ENCODE results near the gene GATAD2B. TPM values are rescaled to one million over a fixed set of nuclear protein-coding genes. Genes with fewer than 3 reads are reported as not detected.
A peak's percentile ranks its signal among the peaks of the same experiment; 100 is the strongest.

Gene GATAD2B
- 16.1 TPM for polyA plus RNA-seq (2012; ENCODE audit: missing spikeins)

- peak; percentile 76; the same call in 1 of the 2 replicates for TF ChIP-seq POLR2A (IDR thresholded peaks at IDR 0.05; ENCODE audit: low read depth, low read length)
- TF ChIP-seq TAF1 (IDR thresholded peaks at IDR 0.05; ENCODE audit: borderline replicate concordance, low read depth, low read length) = peak; percentile 48; the same call in 1 of the 2 replicates
- peak; percentile 64; the same call in 1 of the 2 replicates for TF ChIP-seq POLR2AphosphoS5 (IDR thresholded peaks at IDR 0.05; ENCODE audit: low read depth, low read length)
- FAIRE-seq = peak; percentile 86
- DNase-seq (ENCODE audit: insufficient read length) = peak; percentile 91
These were observed at the start of gene GATAD2B for GRCh38 chr1:153922972-153923925. TSS of gene GATAD2B (minus strand) at chr1:153922972. CDS start at chr1:153828347, 94,625 bp downstream.

DNA sequence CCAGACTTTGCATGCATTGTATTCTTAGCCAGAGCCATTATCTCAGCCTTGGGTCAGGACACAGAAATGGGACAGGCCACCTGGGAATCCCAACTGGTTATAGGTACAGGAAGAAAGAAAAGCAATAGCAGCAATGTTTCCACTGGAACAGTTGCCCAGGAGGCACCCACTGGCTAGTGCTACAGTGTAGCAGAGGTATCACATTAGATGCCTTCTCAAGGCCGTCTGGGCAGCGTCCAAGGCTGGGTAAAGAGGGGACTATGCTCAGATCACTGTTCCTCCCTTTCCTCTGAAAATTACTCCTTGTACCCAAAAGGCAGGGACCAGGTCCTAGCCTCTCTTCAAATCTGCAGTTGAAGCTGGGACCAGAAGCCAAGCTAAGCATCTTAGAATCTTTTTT, 47.6 kb upstream of the GATAD2B start:
- FAIRE-seq (no peak), DNase-seq (ENCODE audit: insufficient read length) (no peak)
- TF ChIP-seq POLR2AphosphoS5 (IDR thresholded peaks at IDR 0.05; ENCODE audit: low read depth, low read length) (no peak), TAF1 (IDR thresholded peaks at IDR 0.05; ENCODE audit: borderline replicate concordance, low read depth, low read length) (no peak), POLR2A (IDR thresholded peaks at IDR 0.05; ENCODE audit: low read depth, low read length) (no peak)

DNA sequence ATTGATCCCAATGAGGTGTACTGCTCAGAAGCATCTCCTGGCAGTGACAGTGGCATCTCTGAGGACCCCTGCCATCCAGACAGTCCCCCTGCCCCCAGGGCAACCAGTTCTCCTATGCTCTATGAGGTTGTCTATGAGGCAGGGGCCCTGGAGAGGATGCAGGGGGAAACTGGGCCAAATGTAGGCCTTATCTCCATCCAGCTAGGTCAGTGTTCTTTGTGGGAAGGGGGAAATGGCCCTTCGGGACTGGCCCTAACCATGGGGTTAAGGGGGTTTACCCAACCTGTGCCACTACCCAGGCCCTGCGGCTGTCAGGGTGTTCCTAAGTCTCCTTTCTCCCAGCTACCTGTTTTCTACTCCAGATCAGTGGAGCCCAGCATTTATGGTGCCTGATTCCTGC, 46.2 kb upstream of the GATAD2B start:
- DNase-seq (ENCODE audit: insufficient read length) (no peak), FAIRE-seq (no peak)
- TF ChIP-seq TAF1 (IDR thresholded peaks at IDR 0.05; ENCODE audit: borderline replicate concordance, low read depth, low read length) (no peak), POLR2A (IDR thresholded peaks at IDR 0.05; ENCODE audit: low read depth, low read length) (no peak), POLR2AphosphoS5 (IDR thresholded peaks at IDR 0.05; ENCODE audit: low read depth, low read length) (no peak)

DNA sequence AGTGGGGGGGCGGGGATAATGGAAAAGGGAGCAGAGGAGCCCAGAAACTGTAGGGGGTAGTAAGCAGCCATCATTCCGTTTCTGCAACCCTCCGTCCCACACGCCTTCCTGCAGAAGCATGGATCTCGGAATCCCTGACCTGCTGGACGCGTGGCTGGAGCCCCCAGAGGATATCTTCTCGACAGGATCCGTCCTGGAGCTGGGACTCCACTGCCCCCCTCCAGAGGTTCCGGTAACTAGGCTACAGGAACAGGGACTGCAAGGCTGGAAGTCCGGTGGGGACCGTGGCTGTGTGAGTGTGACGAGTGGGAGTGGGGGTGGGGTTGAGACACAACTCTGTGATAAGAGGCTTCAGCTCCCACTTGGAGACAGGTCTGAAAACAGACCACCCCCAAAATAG, 45.6 kb upstream of the GATAD2B start:
- DNase-seq (ENCODE audit: insufficient read length) (no peak), FAIRE-seq (no peak)
- TF ChIP-seq POLR2A (IDR thresholded peaks at IDR 0.05; ENCODE audit: low read depth, low read length) (no peak), POLR2AphosphoS5 (IDR thresholded peaks at IDR 0.05; ENCODE audit: low read depth, low read length) (no peak), TAF1 (IDR thresholded peaks at IDR 0.05; ENCODE audit: borderline replicate concordance, low read depth, low read length) (no peak)

DNA sequence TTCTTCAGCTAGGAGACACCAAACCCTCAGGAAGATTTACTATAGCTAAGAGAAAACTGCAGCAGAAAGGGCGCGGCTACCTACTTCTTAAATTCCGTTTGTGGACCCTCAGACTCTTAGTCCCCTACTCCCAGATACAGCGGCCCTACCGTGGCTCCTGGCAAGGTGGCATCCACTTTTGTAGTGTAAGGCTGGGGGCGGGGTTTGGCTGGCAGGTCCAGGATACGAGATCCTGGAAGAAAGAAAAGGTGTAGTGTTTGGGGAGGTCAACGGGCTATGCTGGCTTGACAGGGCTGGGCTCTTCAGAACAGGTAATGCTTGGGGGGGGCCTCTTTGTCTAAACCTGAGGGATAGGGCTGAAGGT, 45.2 kb upstream of the GATAD2B start:
- FAIRE-seq (no peak), DNase-seq (ENCODE audit: insufficient read length) (no peak)
- TF ChIP-seq TAF1 (IDR thresholded peaks at IDR 0.05; ENCODE audit: borderline replicate concordance, low read depth, low read length) (no peak), POLR2A (IDR thresholded peaks at IDR 0.05; ENCODE audit: low read depth, low read length) (peak; percentile 10; the same call in 1 of the 2 replicates)

DNA sequence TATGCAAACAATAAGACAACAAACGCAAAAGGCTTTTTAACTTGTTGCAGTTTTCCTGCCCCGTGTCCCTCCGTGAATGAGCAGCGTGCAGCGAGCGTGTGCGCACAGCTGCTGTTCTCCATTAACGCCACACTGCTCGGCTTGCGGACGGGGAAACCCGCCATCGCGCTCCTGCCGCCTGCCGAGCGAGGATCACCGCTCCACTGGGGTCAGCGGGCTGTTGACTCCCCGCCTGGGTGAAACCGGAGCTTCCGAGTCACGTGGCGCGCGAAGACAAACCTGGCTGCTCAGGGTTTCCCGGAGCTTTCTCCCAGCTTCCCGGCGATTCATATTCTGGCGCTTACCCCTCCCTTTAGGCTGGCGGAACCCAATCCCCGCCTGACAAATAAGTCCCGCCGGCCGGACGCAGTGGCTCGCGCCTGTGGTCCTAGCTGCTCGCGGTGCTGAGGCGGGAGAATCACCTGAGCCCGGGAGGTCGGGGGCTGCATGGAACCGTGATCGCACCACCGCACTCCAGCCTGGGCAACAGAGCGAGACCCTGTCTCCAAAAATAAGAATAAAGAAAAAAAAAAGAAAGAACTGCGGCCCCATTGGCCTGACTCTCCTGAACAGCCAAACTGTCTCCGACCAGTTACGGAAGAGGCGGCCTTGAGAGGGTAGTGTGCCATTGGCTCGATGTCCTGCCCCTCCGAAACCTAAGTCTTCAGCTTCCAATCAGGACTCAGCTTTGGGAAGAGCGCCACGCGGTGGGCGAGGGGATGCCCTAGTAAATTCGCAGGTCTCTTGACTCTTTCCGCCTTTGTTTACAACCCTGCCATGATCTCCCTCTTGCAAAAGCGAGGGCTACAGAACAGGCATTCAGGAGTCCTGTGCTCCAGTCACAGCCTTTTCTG, 44.6 kb upstream of the GATAD2B start, which contains the start of gene CREB3L4:
TSS of gene CREB3L4 (plus strand) at position 796 of the 893 bp plus-strand sequence. CDS start 624 bp downstream, outside the sequence.
- peak; percentile 85 for DNase-seq (ENCODE audit: insufficient read length)
- peak; percentile 80 for TF ChIP-seq POLR2AphosphoS5 (IDR thresholded peaks at IDR 0.05; ENCODE audit: low read depth, low read length)
- TF ChIP-seq TAF1 (IDR thresholded peaks at IDR 0.05; ENCODE audit: borderline replicate concordance, low read depth, low read length) = peak; percentile 66
- peak; percentile 80 for TF ChIP-seq POLR2A (IDR thresholded peaks at IDR 0.05; ENCODE audit: low read depth, low read length)
- peak; percentile 93 for FAIRE-seq

DNA sequence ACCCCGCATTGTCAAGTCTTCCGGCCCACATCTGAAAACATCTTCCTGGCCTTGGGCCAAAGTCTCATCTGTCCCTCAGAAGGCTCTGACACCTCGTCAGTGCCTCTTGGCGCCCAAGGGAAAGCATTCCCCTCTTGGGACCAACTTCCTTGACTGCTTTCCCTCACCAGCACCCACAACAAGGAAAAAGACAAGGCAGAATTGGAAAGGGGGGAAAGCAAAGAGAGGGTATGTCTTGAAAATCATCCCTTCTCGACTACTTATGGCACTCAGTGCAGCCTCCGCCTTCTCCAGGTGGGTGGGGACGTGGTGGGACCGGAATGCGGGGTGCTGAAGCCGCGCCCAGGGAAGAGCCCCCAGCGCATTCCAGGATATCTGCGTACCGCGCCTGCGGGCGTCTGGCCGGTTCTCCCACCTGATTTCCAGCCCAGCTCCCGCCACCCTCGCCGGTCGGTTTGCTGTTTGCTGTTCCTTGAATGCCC, 41.1 kb upstream of the GATAD2B start:
- FAIRE-seq (no peak), DNase-seq (ENCODE audit: insufficient read length) (no peak)
- TF ChIP-seq POLR2A (IDR thresholded peaks at IDR 0.05; ENCODE audit: low read depth, low read length) = no peak
- TF ChIP-seq POLR2AphosphoS5 (IDR thresholded peaks at IDR 0.05; ENCODE audit: low read depth, low read length) = no peak
- TF ChIP-seq TAF1 (IDR thresholded peaks at IDR 0.05; ENCODE audit: borderline replicate concordance, low read depth, low read length) = no peak

DNA sequence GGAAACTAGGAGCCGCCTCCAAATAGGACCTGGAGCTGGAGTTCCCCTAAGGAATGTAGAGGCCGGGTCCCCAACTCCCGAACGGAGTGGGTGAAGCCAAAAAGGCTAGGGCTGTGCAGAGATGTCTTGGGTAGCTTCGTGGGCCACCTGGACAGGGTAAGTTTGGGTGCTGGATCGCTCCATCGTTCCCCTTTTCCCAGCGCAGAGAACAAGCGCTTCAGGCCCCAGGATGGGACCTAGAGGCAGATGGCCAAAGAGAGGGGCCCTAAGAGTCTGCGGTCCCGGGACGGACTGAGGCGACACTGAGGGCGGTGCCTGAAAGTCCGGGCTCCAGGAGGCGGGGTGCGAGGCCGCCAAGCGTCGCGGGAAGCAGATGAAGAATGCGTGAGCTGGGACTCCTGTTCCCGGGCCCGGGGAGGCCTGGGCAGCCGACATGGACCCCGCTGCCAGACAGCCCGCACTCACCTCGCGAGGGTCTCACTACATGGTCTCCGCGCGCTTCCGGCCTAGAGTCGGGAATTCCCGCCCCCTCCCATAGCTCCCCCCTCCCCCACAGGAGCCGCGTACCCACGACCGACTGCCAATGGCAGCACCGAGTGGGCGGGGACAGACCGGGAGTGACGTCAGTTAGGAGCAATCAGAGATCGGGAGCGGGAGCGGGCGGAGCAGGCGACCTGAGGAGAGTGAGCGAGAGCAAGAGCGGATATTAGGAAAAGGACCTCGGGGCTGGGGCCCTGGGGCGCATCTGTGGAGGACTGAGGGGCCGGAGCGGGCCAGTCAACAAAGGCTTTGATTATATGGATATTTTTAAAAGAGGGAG, 40.5 kb upstream of the GATAD2B start, which contains the start of gene SLC39A1:
TSS of gene SLC39A1 (minus strand) at position 508 of the 820 bp plus-strand sequence. CDS start 822 bp downstream, outside the sequence.
- peak; percentile 91 for FAIRE-seq
- TF ChIP-seq POLR2AphosphoS5 (IDR thresholded peaks at IDR 0.05; ENCODE audit: low read depth, low read length) (no peak; the same call in none of the 2 replicates), POLR2A (IDR thresholded peaks at IDR 0.05; ENCODE audit: low read depth, low read length) (peak; percentile 81), TAF1 (IDR thresholded peaks at IDR 0.05; ENCODE audit: borderline replicate concordance, low read depth, low read length) (peak; percentile 51; the same call in 1 of the 2 replicates)

GRCh38 chr1:153962088-153963029, 39.6 kb upstream of the GATAD2B start:
- DNase-seq (ENCODE audit: insufficient read length) (no peak), FAIRE-seq (peak; percentile 44)
- TF ChIP-seq TAF1 (IDR thresholded peaks at IDR 0.05; ENCODE audit: borderline replicate concordance, low read depth, low read length) (no peak), POLR2AphosphoS5 (IDR thresholded peaks at IDR 0.05; ENCODE audit: low read depth, low read length) (no peak), POLR2A (IDR thresholded peaks at IDR 0.05; ENCODE audit: low read depth, low read length) (0 out of 2 replicates have a peak, but pooled peaks have one; percentile 19)

More for the DNA sequence above, 40.5 kb upstream of the GATAD2B start, which contains the start of gene SLC39A1:
- peak; percentile 90 for DNase-seq (ENCODE audit: insufficient read length)
